AG04449 (cell line): ENCODE results near the gene NOP9.

Experiments
- CTCF ChIA-PET: fragments of 350-600 bp; formaldehyde crosslinking; extraction: SDS; loops from one replicate; lab custom pipeline; 2021; ENCODE audit warnings: antibody characterized with exemption; lab: Yijun Ruan, JAX
- POLR2A ChIA-PET: fragments of 400-600, 350-600 bp; formaldehyde crosslinking; extraction: SDS; loops from one replicate; lab custom pipeline; 2020; ENCODE audit warnings: antibody characterized with exemption, inconsistent platforms; lab: Yijun Ruan, JAX
- DNase-seq: peaks from one replicate; pipeline ENCODE4 v3.0.0-alpha.2; 2010; ENCODE audit warnings: low read depth, low spot score
- H3K4me3 ChIP-seq: 2 replicates; pipeline ENCODE4 v1.5.1; 2011; ENCODE audit warnings: low read depth, mild to moderate bottlenecking, control low read depth, low read length
- CTCF ChIP-seq: IDR thresholded peaks from one replicate; pipeline ENCODE4 v1.5.1; 2011; ENCODE audit warnings: mild to moderate bottlenecking, moderate library complexity, low read length, control low read depth, inconsistent platforms; ENCODE audit not compliant: insufficient read depth; ENCODE audit errors: missing control alignments

Gene NOP9

DNA sequence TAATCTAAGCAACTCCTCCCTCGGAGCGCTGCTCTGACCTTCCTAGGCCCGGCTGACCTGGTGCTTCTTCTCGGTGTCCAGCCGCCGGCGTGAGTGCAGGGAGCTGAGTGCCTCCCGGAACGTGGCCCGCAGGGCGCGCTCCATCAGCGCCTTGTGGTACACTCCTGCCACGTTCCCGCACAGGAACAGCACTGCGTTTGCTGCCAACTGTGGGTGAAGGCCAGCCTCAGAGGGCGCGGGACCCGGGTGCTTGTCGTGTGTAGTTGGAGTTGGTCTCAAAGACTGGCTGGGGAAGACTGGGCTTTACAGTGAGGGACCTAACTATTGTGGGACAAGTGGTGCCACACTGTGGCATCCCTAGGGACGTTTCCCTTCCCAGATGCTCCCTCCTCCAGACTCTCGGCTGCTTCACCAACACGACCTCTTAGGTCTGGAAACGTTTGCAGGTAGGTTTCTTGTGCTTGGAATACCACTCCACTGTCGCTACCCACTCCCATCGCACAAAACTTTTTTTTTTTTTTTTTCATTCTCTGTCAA is 32.1 kb downstream of the NOP9 start:
- no peak overlapping the region for H3K4me3 ChIP-seq

GRCh38 chr14:24332268-24332993 is 32.8 kb downstream of the NOP9 start:
- CTCF ChIA-PET = interaction anchor here (0.7 to 37.5 kb wide), 30 partner anchors 9 to 294 kb away, joined by 3 to 1633 read pairs (median 14); partner anchors contain the start of genes CBLN3, CIDEB, DHRS1 and KHNYN
- peak; percentile 77 for TF ChIP-seq CTCF
- no peak for DNase-seq
- POLR2A ChIA-PET = interaction anchor here (1.0 to 3.1 kb wide), 2 partner anchors 98 to 101 kb away, joined by 3 to 23 read pairs; partner anchors contain the start of genes CBLN3 and KHNYN
- no peak overlapping the region; the same call in 1 of the 2 replicates for H3K4me3 ChIP-seq

More for the DNA sequence above, 32.1 kb downstream of the NOP9 start:
- CTCF ChIA-PET = interaction anchor here (0.7 to 37.5 kb wide), 18 partner anchors 9 to 295 kb away, joined by 3 to 1633 read pairs (median 26); partner anchors contain the start of genes CBLN3, CIDEB, DHRS1 and KHNYN
- POLR2A ChIA-PET = interaction anchor here (1.0 to 3.1 kb wide), 2 partner anchors 99 to 102 kb away, joined by 3 to 23 read pairs; partner anchors contain the start of genes CBLN3 and KHNYN
- TF ChIP-seq CTCF = no peak
- no peak for DNase-seq

GRCh38 chr14:24334431-24335291 is 35.0 kb downstream of the NOP9 start, which contains the start of gene ADCY4:
TSS of gene ADCY4 (minus strand) at chr14:24335071. CDS start at chr14:24334652, 419 bp downstream.
- TF ChIP-seq CTCF = no peak
- ChIA-PET POLR2A (interaction anchor here (3.1 kb wide), 1 partner anchor 96 kb away, joined by 23 read pairs; the partner anchor contains the start of genes CBLN3 and KHNYN), CTCF (interaction anchor here (1.2 to 37.5 kb wide), 17 partner anchors 11 to 123 kb away, joined by 3 to 1633 read pairs (median 33); partner anchors contain the start of genes CBLN3, CIDEB, DHRS1 and KHNYN)
- H3K4me3 ChIP-seq = peak within 1 kb of the TSS; percentile 48
- no peak for DNase-seq

DNA sequence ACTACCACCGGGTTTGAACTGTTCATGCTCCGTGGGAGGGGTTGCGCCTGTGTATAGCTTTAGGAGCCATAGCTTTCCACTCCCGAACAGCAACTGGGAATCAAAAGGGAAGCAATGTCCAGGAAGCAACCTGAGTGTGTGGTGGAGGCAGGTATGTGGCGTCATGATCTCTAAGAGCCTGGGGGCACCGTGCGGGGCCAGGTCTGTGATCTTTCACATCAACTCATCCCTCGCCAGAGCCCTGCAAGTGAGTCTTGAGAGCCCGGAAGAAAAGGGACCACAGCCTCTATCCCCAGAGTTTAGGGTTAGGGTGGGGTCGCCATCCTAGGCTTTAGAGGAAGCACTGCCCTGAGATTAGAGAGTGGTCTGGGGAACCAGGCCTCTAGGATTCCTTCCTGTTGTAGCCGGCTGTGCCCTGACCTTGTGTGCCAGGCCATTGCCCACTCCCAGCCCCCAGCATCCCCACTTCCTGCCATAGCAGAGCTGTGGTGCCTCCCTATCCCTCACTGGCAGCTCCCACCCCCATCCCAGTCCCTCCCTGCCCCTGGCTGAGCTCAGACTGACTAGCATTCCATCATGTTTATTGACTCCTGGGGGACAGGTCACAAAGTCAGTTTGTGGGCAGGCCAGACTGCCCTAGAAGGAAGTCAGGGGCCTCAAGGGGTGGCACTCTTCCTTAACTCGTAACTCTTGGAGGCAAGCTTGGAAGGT is 36.0 kb downstream of the NOP9 start:
- no peak for DNase-seq
- CTCF ChIA-PET = interaction anchor here (1.3 to 37.5 kb wide), 7 partner anchors 10 to 92 kb away, joined by 4 to 1633 read pairs (median 101); partner anchors contain the start of genes CBLN3, CIDEB, DHRS1 and KHNYN
- no peak for TF ChIP-seq CTCF
- no peak overlapping the region for H3K4me3 ChIP-seq
- POLR2A ChIA-PET = no interaction called here

- no peak for DNase-seq
- CTCF ChIA-PET = interaction anchor here (1.0 to 37.5 kb wide), 9 partner anchors 8 to 90 kb away, joined by 3 to 1633 read pairs (median 17); partner anchors contain the start of genes CBLN3, CIDEB, DHRS1 and KHNYN
- TF ChIP-seq CTCF = no peak
- POLR2A ChIA-PET = no interaction called here
- H3K4me3 ChIP-seq = no peak overlapping the region
Measured at GRCh38 chr14:24337144-24337823, 37.6 kb downstream of the NOP9 start.
